GM19452 (cell line): Measurements from ENCODE around the gene CCT8L2.
"Not testable (repeated sequence)": the region's sequence is repeated elsewhere in the genome, so short reads cannot be mapped to it uniquely, and the experiment has no call there.

Experiments
- ATAC-seq: cut with Tn5 transposase; IDR thresholded peaks from one replicate; pipeline ENCODE4 v1.9.1; 2021; ENCODE audit not compliant: unreplicated experiment

CCT8L2 gene, protein sequence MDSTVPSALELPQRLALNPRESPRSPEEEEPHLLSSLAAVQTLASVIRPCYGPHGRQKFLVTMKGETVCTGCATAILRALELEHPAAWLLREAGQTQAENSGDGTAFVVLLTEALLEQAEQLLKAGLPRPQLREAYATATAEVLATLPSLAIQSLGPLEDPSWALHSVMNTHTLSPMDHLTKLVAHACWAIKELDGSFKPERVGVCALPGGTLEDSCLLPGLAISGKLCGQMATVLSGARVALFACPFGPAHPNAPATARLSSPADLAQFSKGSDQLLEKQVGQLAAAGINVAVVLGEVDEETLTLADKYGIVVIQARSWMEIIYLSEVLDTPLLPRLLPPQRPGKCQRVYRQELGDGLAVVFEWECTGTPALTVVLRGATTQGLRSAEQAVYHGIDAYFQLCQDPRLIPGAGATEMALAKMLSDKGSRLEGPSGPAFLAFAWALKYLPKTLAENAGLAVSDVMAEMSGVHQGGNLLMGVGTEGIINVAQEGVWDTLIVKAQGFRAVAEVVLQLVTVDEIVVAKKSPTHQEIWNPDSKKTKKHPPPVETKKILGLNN

DNA sequence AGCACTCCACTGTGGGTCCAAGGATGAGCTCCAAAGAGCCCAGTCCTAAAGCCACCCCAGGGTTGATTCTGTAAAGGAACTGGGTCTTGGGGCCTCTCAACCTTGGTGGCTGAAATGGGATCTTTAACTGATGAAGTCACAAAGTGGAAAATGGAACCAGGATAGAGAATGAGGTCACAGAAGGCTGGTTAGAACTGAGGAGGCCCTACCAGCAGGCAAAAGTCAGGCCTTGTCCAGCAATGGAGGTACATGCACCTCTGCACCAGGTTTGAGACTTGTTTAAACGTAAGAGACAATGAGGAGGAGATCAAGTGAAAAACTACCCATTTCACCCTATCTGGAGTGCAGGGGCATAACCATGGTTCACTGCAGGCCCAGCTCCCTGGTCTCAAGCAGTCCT, at the start of gene CCT8L2:
TSS of gene CCT8L2 (minus strand) at position 101 of the 400 bp plus-strand sequence. CDS start 260 bp downstream, outside the sequence.
- not testable (repeated sequence) for ATAC-seq

DNA sequence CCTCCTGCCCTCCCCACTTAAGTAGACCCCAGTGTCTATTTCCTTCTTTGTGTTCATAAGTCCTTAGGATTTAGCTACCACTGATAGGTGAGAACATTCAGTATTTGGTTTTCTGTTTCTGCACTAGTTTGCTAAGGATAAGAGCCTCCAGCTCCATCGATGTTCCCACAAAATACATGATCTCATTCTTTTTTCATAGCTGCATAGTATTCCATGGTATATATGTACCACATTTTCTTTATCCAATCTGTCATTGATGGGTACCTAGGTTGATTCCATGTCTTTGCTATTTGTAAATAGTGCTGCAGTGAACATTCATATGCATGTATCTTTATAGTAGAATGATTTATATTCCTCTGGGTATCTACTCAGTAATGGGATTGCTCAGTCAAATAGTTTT, 42.8 kb upstream of the CCT8L2 start:
- not testable (repeated sequence) for ATAC-seq

DNA sequence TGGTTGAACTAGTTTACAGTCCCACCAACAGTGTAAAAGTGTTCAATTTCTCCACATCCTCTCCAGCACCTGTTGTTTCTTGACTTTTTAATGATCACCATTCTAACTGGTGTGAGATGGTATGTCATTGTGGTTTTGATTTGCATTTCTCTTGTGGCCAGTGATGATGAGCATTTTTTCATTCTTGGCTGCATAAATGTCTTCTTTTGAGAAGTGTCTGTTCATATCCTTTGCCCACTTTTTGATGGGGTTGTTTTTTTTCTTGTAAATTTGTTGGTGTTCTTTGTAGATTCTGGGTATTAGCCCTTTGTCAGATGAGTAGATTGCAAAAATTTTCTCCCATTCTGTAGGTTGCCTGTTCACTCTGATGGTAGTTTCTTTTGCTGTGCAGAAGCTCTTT, 41.5 kb upstream of the CCT8L2 start:
- not testable (repeated sequence) for ATAC-seq

DNA sequence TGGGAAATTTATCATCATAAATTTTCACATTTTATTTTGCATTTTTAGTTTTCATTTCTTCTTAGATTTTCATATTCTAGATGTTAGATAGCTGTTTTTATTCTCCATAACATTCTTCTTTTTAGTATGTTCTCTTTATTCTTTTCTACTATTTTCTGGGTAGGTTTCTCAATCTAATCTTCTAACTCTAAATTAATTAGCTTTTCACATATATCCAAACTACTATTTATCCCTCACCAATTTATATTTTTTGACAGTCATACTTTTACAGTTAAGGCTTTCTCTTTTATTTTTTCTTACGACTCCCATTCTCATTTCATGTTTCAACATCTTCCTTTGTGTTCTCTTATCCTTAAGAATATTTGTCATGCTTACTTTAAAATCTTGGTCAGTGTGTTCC, 35.9 kb upstream of the CCT8L2 start:
- ATAC-seq: not testable (repeated sequence)

DNA sequence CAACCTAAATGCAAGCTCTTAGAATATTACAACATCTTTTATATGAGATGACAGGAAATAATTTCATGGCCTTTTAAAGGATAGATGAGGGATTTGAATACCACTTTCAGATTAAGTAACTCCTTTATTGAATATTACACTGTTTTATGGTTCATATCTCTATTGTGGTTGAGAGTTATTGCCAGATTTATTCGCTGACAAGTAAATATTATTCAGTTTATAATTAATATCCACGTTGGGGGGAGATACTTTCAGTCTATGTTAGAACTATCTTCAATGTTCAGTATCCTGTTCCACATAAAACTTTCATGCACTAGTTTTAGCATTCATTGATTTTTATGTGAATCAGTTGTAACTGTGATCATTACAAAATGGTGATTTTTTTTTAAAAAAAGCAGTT, 32.4 kb upstream of the CCT8L2 start:
- ATAC-seq: not testable (repeated sequence)

DNA sequence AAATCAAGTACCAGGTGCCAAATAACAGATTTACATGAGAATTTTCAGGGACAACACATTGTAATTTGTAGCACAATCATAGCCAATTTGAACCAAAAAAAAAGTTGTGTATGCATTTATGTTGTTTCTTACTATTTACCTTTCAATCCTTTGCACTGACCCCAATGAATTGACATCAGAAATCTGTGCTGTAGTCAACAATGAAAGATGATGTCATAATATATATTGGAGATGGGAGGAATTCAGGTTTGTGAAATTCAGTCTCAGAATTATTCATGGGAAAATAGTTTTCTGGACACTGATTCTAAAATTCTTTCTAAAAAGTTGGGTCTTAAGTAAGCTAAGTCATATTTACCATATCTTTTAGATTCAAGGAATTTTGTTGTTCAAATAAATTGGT, 31.0 kb upstream of the CCT8L2 start:
- ATAC-seq: not testable (repeated sequence)

DNA sequence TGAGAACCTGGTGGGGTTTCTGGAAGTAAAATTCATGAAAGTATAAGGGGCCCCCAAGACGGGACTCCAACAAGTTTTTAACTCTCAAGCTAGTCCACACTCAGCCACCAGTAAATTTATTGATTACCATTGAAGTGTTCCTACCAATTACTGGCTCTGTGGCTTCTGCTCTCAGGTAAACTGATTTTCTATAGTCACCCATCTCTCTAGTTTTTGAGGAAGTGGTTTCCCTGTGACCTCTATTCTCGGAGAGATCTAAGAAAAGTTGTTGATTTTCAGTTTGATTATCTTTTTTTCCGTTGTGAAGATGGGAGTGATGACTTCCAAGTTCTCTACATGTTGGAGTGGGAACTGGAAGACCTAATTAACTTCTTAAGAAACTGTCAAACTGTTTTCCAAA, 24.9 kb upstream of the CCT8L2 start:
- ATAC-seq: not testable (repeated sequence)

DNA sequence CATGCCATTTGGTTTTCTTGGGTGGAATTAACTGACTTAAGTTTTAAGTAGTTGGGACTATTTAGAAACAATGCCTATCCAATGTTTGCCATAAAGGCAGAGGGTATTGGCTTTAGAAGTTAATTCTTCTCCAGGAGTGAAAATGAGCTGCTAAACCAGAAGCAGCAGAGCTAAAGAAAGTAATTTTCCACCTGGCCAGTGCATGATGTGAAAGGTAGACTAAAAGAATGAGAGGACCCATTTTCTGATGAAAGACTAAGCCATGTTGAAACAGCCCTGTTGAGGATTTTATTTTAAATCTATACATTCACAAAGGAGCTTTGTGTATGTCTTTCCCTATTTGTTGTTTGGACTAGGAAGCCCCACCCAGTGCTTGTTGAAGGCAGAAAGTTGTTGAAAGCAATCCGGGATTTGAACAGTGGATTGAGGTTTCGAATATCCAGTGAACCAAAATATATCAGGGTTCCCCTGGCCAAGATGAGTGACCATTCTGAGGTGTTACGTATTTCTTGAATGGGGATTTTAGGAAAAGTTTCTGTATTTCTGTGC, 23.9 kb upstream of the CCT8L2 start:
- not testable (repeated sequence) for ATAC-seq

DNA sequence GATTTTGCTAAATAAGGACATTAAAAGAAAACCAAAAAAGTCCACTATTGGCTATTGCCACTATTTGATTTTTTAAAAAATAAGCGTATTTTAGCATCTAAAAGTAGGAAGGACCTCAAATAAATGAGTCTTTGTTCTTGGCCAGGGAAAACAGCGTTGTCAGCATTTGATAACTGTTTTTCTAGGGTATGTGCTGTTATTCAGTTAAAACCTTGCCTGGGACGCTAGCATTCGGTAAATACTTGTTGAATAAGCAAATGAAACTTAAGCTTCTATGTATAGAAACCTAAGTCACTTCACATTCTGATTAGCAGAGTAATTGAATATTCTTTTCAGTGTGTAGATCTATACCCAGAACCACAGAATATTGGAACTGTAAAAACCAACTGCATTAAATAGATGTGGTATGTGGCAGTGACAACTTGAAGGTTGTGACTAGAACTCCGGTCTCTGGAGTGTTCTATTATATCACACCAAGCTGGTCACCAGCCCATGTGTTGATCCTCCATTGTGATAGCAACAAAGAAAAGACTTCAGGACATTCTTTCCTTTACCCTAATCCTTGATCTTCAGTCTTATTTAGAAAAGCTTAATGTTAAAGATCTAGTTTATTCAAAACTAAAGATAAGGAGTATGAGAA, 23.1 kb upstream of the CCT8L2 start:
- ATAC-seq: not testable (repeated sequence)

DNA sequence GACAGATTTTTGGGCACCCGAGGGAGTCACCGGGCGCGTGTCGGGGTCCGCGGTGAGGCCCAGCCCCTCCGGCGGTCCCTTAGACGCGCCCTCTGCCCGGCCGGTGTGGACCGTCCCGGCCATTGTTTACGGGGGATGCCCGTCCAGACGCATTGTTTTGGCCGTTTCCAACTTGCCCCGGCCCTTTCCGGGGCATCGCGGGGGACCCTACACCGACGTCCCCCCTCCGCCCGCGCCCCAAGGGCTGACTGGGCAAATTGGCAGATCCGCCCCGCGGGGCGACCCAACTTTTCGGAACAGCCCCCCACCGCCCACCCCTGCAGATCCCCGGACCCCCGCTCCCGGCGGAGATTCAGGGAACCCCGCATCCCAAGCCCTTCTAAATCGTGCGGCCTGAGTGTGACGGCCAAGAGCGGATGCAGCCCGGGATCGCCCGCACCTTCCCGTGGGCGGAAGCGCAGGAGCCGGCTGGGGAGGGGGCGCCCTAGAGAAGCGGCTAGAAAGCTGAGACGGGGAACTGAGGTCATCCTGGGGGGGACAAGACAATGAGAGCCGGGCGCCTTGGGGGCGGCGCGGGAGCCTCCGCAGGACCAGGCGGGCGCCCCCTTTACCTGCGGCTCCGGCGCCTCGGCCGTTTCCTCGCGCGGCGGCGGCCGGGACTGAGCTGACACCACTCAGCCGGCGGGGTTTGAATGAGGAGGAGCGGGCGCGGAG, 17.1 kb upstream of the CCT8L2 start:
- ATAC-seq: no peak

DNA sequence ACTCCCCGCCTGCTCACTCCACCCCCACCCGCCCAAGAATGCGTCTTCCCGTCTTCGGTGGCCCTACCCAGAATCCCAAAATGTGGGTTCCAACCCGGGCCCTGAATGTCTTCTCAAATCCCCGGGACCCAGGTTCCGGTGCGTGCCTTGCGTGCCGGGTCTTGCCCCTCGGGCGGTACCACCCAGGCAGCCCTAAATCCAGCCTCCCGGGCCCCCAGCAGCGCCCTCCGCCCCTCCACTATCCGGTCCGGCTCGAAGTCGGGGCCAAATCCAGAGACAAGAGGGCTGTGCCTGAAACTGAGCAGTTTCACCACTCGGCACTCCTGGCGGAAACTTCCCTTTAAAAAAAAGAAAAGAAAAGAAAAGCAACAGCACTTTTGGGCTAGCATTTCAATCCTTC, 16.3 kb upstream of the CCT8L2 start:
- ATAC-seq: no peak

DNA sequence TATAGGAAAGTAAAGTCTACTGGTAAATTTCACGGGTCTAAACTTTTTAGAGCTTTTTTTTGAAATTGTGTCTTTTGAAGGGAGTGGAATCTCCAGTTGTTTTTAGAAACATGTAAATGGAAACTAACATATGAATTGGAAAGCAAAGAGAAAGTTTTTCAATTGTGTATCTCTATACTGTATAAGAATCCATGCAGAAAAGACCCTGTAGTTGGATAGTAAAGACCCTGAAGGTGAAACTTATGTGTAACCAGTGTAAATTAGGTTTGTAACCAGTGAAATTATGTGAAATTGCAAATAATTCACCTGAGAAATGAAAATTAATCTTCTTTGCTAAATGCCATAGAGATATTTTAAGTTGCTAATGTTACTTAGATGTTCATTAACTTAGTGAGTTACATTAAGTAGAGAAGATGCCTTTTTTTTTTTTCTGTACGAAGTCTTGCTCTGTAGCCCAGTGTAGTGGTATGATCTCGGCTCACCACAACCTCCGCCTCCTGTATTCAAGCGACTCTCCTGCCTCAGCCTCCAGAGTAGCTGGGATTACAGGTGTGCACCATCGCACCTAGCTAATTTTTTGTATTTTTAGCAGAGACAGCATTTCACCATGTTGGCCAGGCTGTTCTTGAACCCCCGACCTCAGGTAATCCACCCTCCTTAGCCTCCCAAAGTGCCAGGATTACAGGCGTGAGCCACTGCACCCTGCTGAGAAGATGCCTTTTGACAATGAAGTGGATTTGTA, 11.8 kb upstream of the CCT8L2 start:
- not testable (repeated sequence) for ATAC-seq

DNA sequence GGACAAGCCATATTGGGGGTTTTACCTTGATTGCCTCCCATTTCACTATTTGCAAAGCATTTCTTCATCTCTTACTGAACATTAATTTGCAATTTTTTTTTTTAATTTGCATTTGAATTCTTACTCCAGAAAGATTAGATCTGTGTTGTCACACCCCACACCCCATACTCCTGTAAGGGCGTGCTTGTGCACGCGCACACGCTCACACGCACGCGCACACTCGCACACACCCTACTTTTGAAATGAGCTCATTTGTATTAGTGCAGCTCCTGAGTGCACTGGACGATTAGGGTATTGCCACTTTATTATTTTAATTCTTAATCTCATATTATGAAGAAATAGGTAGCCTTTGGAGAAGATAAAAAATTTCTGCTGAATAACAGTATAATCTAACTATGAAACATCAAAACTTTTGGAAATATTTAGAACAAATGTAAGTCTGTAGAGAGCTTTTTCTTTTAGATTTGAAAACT, 11.2 kb upstream of the CCT8L2 start:
- not testable (repeated sequence) for ATAC-seq

DNA sequence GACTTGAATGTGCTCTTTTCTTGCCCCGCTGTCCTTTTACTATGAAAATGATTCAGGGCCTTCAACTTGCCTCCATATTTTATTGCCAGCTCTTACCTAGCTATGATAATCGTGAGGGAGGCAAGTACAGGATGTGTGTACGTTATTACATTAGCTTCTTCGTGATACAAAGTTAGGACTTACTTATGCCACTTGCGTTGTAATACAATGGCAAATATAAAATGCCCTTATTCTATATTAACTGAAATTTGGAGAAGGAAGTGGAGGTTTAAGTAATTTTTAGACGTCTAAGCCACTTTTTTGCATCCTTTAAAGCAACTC, 10.8 kb upstream of the CCT8L2 start:
- no peak for ATAC-seq

DNA sequence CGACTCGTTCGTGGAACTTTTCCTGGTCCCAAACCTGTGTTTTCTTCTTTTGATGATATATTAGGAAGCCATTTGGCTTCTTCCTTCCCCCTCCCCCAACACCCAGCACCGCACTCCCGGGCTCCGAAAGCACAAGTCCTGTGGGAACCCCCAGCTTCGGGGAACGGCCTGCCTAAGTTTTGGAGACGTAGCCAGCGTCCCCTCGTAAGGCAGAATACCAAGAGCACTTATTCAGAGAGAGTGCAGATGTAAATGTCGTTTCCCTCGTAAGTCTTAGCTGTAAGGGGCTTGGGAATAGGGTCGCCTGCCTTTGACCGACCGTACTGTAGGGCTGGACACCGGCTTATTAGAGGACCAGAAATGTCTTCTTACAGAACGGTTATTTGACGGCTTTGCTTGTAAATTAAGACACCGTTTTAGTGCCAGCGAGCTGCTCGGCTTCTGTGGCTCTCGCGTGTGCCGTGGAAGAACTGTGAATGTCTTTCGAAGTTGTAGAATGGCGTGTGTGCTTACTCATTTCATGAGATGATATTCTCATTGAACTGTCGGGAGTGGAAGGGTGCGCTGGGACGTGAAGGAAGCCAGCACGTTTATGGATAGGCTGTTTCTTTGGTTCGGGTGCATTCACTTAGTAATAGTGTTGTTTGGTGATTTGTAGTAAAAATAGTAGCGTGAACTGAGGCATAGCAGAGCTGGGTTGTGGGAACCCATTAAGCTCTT, 10.3 kb upstream of the CCT8L2 start:
- ATAC-seq: not testable (repeated sequence)

DNA sequence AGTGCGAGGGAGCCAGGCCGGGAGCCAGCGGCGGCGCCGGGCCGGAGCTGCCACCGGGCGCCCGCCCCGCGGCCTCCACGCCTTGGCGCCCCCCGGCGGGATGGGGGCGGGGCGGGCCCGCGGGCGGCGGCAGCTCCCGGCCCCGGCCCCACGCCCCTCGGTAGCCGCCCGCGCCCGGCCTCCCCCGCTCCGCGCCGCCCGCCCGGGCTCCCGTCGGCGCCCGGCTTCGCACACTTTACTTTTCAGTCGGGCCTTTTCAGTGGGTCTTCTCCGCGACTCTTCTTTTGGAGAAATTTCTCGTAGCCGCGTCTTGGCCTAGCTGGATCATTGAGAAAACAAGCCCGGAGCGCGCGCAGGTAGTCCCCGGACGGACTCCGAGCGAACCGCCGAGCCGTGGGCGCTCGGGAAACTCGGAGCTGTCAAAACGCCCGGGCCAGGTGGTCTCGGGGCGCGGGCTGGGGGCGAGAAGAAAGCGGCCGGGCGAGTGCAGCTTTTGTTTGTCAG, 9.7 kb upstream of the CCT8L2 start:
- ATAC-seq: not testable (repeated sequence)

DNA sequence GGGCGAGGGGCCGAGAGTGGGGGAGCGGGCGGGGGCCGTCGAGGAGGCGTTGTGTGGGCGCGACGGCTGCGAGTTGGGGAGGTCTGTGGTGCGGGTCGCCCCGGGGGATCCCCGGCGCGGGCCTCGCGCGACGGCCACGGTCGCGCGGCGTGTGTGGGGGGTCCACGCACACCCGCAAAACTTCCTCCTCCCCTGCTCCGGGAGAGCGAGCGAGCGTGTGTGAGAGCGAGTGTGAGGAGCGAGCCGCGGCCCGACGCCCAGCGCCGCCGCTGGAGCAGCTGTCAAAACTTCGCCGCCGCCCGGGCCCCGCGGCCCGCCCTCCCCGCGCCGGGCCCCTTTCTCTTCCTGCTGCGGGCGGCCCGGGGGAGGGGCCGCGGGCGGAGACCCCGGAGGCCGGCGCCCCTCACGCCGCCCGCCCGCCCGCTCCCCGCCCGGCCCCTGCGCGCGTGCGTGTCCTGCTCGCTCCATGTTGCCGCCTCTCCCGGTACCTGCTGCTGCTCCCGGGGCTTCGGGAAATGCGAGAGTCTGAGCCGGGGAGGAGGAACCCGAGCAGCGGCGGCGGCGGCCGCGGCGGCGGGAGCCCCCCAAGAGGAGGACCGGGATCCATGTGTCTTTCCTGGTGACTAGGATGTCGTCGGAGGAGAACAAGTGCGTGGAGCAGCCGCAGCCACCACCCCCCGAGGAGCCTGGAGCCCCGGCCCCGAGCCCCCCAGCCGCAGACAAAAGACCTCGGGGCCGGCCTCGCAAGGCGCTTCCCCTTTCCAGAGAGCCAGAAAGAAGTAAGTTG, 9.0 kb upstream of the CCT8L2 start:
- no peak for ATAC-seq

DNA sequence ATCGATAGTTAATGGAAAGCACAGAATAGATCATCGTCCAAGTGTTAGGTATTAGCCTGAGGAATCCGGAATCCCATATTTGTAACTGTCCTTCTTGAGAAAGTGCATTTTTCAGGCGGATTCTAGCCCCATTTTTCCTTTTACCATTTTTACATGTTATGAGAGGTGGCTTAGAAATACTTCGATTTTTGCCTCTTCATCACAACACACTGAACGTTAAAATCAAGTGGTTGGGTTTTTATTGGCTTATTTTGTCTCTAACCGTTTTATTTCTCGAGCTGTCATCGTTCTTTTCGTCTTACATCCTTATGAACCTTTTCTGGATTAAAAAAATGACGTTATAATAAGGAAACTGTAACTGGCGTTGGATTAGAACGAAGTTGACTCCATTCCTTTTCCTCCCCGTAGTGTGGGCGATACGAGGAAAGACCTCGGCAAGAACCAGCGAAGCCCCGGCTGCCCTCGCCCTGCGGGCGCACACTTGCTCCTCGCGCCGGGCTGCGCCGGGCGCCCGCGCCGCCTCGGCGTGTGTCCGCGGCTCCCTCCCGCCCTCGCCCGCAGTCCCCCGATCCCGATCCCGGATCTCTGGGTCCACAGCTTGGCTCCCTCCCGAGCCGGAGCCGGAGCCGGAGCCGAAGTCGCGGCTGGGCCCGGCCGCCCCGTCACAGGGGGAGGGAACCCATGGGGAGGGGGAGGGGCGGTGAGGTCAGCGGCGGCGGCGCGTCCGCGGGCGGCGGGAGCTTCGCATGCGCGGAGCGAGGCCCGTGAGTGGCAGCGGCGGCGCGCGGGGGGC, 8.2 kb upstream of the CCT8L2 start:
- not testable (repeated sequence) for ATAC-seq
